GM19043 (cell line): ENCODE data around the gene RETREG3.
"Not testable (repeated sequence)": the region's sequence is repeated elsewhere in the genome, so short reads cannot be mapped to it uniquely, and the experiment has no call there.

Experiments
- ATAC-seq: cut with Tn5 transposase; IDR thresholded peaks from one replicate; pipeline ENCODE4 v1.9.1; 2021; ENCODE audit warnings: low read depth; ENCODE audit not compliant: unreplicated experiment

Gene RETREG3

GRCh38 chr17:42574463-42574862 lies 34.7 kb downstream of the RETREG3 start:
- no peak for ATAC-seq

- ATAC-seq = no peak
These were observed 36.1 kb downstream of the RETREG3 start for GRCh38 chr17:42573095-42573494.

GRCh38 chr17:42571435-42572225 lies 37.5 kb downstream of the RETREG3 start:
- no peak for ATAC-seq

DNA sequence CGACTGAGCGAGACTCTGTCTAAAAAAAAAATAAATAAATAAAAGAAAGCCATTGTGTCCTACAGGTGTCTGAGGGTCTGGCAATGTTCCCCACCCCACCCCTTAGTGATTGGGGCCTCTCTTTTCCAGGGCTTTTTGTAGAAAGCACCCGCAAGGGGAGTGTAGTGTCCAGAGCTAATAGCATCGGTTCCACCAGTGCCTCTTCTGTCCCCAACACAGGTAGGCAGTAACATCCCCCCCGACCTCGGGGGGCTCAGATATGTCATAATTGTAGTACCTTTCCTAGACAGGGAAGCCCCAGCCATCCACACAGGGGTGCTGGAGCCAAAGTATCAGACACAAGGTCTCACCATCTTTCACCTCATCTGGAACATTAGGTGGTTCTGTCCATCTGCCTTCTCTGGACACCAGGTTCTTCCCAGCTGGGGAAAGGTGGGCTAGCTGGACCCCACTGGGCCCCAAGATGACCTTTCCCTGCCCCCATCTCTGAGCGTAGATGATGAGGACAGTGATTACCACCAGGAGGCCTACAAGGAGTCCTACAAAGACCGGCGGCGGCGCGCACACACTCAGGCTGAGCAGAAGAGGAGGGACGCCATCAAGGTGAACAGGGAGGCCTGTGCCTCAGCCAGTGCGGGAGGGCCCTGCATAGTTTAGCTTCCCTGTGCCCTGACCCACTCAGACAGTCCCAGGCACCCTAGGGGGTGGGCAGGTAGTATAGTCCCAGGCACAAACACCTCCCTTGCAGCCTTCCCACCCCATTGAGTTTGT lies 40.6 kb downstream of the RETREG3 start:
- no peak for ATAC-seq

DNA sequence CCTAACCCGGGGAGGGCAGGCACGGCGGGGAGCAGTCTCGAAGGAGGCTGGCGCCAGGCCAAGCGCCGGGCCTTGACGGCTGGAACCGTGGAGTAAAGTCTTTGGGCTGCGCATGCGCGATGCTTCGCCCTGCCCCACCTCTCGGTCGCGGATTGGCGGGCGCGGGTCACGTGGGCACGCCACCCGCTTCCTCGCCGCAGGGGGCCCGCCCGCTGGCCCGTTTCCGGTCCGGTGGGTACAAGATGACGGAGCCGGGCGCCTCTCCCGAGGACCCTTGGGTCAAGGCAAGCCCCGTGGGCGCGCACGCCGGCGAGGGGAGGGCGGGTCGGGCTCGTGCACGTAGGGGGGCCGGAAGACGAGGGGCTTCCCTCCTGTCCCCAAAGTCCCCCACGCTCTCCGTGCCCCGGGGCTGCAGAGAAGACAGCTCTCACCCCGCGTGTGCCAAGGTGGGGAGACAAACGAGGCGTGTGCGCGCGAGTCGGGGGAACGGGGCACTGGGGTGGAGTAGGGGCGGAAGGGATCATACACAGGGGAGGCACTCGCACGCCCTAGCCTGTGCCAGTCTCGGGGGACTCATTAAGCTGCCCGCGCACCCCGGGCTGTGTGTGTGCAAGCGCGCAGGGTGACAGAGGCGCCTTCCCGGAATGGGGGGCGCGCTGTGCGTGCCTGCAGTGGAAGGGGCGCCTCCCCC lies 42.1 kb downstream of the RETREG3 start, which contains the start of gene MLX:
MLX (plus strand) TSS at position 218 of the 691 bp plus-strand sequence; CDS start at position 243, 25 bp downstream.
- peak; percentile 54 for ATAC-seq

DNA sequence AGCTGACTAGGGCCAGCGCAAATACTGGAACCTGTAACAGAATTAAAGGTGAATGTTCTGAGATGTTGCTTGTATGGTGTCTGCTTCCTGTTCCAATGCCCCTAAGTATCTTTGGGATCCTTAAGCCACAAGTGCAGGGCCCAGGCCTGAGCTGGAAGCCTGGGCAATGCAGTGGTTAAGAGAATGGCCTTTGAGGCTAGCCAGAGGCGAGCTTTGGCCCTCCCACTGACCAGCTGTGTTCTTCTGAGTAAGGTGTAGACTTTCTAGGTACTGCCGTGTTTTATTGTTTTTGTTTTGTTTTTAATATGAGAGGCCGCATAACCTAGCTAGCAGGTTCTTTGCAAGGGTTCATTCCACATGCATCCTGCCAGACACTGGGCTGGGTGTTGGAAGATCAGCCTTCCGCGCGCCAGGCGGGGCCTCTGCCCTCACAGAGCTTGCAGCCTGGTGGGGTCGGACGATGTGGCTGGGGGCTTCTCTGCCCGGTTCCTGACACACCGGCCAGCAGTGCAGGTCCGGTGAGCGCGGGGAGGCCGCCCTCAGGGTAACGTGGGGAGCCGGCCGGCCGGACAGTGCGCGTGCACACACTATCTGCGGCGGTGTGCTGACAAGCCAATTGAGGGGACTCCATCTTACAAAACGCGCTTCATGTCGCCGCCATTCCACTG lies 42.8 kb downstream of the RETREG3 start:
- no peak for ATAC-seq

DNA sequence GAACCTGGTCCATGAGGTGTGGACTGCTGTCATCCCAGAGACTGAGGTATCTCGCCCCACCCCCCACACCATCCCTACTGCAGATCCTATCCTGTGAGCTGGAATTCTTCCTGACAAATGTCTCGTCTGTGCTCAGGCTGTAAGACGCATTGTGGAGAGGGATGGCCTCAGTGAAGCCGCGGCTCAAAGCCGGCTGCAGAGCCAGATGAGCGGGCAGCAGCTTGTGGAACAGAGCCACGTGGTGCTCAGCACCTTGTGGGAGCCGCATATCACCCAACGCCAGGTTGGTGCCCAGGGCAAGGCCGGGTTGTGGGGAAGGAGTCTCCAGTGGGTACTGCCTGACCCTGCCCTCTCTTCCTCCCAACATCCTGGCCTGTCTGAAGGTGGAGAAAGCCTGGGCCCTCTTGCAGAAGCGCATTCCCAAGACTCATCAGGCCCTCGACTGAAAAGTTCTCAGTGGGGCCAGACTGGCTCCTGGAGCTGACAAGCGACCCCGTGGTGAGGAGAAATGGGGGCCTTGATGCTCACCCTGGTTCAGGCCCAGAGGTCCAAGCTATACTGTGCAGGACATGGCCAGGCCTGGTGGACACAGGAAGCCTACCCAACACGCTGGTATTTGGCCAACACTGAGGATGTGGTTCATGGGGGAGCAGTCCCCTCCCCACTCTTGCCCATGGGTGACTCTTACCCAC lies 43.5 kb downstream of the RETREG3 start:
- no peak for ATAC-seq

DNA sequence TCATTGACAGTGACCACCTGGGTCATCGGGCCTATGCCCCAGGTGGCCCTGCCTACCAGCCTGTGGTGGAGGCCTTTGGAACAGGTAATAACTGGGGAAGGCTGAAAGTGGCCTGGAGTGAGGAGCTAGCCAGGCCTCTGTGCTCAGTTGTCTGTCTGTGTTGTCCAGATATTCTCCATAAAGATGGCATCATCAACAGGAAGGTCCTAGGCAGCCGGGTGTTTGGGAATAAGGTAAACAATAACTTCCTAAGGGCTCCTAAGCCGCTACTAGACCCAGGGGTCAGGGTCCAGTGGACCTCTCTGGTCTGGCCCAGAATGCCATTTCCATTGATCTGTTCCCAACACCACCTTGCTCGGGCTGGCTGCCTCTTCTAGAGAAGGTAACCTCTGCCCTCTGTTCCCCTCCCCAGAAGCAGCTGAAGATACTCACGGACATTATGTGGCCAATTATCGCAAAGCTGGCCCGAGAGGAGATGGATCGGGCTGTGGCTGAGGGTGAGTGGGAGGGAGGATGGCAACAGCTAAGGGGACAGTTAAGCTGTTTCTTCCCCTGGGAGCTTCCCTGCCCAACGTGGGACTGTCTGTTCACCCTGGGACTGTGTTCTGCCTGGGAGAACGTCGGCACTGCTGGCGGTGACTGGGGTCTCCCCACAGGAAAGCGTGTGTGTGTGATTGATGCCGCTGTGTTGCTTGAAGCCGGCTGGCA lies 44.2 kb downstream of the RETREG3 start:
- ATAC-seq = no peak

DNA sequence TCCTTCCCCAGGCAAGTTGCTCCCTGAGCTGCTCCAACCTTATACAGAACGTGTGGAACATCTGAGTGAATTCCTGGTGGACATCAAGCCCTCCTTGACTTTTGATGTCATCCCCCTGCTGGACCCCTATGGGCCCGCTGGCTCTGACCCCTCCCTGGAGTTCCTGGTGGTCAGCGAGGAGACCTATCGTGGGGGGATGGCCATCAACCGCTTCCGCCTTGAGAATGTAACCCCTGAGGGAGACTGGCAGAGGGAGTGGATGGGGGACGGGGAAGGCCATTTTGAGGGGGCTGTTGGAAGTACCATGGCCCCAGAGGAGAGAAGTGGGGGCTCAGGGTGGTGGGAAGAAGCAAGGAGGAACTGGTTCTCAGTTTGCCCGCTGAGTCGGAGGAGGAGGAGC lies 45.2 kb downstream of the RETREG3 start:
- ATAC-seq = no peak

- no peak for ATAC-seq
These were observed 45.6 kb downstream of the RETREG3 start for GRCh38 chr17:42563543-42563942.

DNA sequence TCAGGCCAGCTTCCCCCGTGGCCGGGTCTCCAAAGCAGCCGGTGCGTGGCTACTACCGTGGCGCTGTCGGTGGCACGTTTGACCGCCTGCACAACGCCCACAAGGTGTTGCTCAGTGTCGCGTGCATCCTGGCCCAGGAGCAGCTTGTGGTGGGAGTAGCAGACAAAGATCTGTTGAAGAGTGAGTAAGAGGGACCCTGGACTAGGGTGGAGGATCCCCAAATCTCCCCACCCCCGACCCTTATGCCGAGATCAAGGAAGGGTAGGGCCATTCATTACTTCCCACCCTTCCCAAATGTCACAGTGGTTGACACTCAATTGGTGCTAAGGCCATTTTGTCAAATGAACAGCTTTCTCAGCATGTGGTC lies 46.0 kb downstream of the RETREG3 start:
- no peak for ATAC-seq

DNA sequence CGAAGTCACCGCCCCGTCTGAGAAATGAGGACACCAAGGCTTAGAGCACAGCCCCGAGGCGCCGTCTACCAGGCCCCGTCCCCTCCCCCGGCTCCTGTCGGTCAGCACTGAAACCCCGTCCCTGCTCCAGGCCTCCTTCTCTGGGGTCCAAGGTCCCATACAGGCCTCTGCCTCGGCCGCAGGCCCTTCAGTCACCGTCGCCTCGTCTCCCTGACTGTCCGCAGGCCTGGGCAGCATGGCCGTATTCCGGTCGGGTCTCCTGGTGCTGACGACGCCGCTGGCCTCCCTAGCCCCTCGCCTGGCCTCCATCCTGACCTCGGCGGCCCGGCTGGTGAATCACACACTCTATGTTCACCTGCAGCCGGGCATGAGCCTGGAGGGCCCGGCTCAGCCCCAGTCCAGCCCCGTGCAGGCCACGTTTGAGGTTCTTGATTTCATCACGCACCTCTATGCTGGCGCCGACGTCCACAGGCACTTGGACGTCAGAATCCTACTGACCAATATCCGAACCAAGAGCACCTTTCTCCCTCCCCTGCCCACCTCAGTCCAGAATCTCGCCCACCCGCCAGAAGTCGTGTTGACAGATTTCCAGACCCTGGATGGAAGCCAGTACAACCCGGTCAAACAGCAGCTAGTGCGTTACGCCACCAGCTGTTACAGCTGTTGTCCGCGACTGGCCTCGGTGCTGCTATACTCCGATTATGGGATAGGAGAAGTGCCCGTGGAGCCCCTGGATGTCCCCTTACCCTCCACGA lies 46.6 kb downstream of the RETREG3 start:
- ATAC-seq = no peak

DNA sequence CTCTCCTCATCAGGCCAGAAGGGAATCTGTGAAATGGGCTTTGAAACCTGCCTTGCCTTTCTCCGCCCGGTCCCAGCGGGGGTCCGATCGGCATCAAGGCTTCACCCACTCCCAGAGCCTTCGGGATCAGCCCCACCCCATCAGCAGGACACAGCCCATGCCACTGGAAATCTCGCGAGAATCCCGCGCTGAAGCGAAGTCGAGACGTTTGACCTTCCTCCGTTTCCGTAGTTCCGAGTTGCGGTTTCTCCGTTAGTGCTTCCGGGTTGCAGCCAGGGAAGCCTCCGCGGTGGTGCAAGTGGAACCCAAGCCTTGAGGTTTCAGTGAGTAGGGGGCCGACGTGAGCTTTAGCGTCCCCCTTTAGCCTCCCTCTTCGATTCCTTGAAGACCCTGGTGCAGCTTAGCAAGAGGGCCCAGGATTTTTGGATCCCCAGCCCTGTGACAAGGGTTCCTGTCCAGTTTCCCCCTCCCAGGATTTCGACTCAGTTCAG lies 47.2 kb downstream of the RETREG3 start, which contains the start of gene COASY:
COASY (plus strand) TSS at position 252 of the 491 bp plus-strand sequence. CDS start 475 bp downstream, outside the sequence.
- no peak for ATAC-seq

DNA sequence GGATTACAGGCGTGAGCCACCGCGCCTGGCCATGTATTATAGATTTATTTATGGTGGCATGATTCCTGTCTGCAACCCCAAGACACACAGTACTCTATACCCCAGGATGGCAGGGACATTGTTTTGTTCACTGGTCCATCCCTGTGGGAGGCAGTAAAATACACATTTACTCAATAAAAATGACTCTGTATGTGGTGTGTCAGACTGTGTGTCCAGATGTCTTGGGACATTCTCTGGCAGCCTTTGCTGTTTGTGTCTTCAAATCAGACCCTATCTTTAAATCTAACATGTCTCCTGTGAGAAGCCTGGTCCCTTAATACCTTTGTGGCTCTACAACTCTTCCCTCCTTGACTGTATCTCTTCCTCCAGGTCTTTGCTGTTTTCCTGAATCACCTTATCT lies 48.9 kb downstream of the RETREG3 start:
- ATAC-seq = no peak

DNA sequence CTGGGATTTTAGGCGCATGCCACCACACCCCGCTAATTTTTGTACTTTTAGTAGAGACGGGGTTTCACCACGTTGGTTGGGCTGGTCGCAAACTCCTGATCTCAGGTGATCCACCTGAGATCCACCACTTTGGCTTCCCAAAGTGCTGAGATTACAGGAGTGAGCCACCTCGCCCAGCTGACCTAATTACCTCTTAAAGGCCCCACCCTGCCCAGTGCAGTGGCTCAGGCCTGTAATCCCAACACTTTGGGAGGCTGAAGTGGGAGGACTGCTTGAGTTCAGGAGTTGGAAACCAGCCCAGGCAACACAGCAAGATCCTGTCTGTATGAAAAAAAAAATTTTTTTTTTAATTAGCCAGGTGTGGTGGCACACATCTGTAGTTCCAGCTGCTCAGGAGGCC lies 50.1 kb downstream of the RETREG3 start:
- ATAC-seq = no peak

DNA sequence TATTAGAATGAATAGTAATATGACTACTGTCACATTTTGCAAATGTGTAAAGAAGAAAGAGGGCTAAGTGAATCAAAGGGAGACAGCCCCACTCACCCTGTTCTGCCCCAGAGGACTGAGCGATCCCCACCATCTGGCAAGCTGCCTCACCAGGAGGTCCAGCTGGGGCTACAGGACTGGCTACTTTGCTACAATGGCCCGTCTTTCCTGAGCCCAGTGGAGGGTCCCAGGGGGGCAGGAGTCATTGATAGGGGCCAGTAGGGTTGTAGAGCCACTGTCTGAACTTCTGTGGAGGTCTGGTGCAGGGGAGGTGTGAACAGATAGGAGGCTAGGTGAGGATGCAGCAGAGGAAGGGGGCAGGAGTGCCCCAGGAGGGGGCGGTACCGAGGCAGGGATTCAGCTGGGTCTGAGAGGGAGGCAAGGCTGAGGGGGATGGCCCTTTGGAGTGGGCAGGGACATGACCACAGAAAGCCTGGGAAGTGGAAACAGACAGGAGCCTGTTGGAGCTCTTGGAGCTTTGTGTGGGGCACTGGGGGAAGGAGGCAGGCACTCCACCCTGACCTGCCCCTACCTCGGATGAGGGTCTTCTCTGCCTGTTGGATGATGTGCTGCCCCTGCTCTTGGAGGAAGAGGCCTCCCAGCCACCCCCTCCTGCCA lies 53.1 kb downstream of the RETREG3 start:
- ATAC-seq = not testable (repeated sequence)

GRCh38 chr17:42555122-42555622 lies 54.0 kb downstream of the RETREG3 start:
- no peak for ATAC-seq
